Ishikawa (cell line): ENCODE results near the gene ST3GAL5.

Experiments used
- CEBPB ChIP-seq: IDR thresholded peaks from 2 replicates; pipeline ENCODE4 v1.6.1; 2012
- CREB1 ChIP-seq: IDR thresholded peaks from 2 replicates; pipeline ENCODE4 v1.6.1; 2012; ENCODE audit warnings: low read depth
- EGR1 ChIP-seq: IDR thresholded peaks from 2 replicates; pipeline ENCODE4 v1.6.1; 2012
- EP300 ChIP-seq: IDR thresholded peaks from 2 replicates; pipeline ENCODE4 v1.6.1; 2012; ENCODE audit warnings: borderline replicate concordance
- FOXM1 ChIP-seq: IDR thresholded peaks from 2 replicates; pipeline ENCODE4 v1.6.1; 2012; ENCODE audit warnings: low read depth, borderline replicate concordance
- MAX ChIP-seq: IDR thresholded peaks from 2 replicates; pipeline ENCODE4 v1.6.1; 2012
- NFIC ChIP-seq: IDR thresholded peaks from 2 replicates; pipeline ENCODE4 v1.6.1; 2012
- RAD21 ChIP-seq: IDR thresholded peaks from 2 replicates; pipeline ENCODE4 v1.6.1; 2012; ENCODE audit warnings: low read depth
- TAF1 ChIP-seq: IDR thresholded peaks from 2 replicates; pipeline ENCODE4 v1.6.1; 2012; ENCODE audit warnings: low read depth, mild to moderate bottlenecking
- TCF12 ChIP-seq: IDR thresholded peaks from 2 replicates; pipeline ENCODE4 v1.6.1; 2012; ENCODE audit warnings: low read depth
- TEAD4 ChIP-seq: IDR thresholded peaks from 2 replicates; pipeline ENCODE4 v1.6.1; 2012
- YY1 ChIP-seq: IDR thresholded peaks from 2 replicates; pipeline ENCODE4 v1.6.1; 2012; ENCODE audit warnings: low read depth
- ZBTB7A ChIP-seq: IDR thresholded peaks from 2 replicates; pipeline ENCODE4 v1.6.1; 2012; ENCODE audit warnings: low read depth
- TF ChIP-seq, protein P1 (sequence below): IDR thresholded peaks from 2 replicates; pipeline ENCODE4 v1.6.1; 2012; ENCODE audit warnings: low read depth, mild to moderate bottlenecking
- TF ChIP-seq, protein P2 (sequence below): IDR thresholded peaks from 2 replicates; pipeline ENCODE4 v1.6.1; 2012

Gene ST3GAL5

GRCh38 chr2:85790032-85790431 is 98.8 kb downstream of the ST3GAL5 start:
- TF ChIP-seq TEAD4 (no peak), RAD21 (no peak), MAX (no peak), YY1 (no peak), ZBTB7A (no peak), CEBPB (no peak), TCF12 (no peak), EP300 (no peak), TAF1 (no peak), NFIC (no peak), CREB1 (no peak), FOXM1 (no peak), EGR1 (no peak)
- TF ChIP-seq, protein P1, sequence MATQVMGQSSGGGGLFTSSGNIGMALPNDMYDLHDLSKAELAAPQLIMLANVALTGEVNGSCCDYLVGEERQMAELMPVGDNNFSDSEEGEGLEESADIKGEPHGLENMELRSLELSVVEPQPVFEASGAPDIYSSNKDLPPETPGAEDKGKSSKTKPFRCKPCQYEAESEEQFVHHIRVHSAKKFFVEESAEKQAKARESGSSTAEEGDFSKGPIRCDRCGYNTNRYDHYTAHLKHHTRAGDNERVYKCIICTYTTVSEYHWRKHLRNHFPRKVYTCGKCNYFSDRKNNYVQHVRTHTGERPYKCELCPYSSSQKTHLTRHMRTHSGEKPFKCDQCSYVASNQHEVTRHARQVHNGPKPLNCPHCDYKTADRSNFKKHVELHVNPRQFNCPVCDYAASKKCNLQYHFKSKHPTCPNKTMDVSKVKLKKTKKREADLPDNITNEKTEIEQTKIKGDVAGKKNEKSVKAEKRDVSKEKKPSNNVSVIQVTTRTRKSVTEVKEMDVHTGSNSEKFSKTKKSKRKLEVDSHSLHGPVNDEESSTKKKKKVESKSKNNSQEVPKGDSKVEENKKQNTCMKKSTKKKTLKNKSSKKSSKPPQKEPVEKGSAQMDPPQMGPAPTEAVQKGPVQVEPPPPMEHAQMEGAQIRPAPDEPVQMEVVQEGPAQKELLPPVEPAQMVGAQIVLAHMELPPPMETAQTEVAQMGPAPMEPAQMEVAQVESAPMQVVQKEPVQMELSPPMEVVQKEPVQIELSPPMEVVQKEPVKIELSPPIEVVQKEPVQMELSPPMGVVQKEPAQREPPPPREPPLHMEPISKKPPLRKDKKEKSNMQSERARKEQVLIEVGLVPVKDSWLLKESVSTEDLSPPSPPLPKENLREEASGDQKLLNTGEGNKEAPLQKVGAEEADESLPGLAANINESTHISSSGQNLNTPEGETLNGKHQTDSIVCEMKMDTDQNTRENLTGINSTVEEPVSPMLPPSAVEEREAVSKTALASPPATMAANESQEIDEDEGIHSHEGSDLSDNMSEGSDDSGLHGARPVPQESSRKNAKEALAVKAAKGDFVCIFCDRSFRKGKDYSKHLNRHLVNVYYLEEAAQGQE: no peak
- TF ChIP-seq, protein P2, sequence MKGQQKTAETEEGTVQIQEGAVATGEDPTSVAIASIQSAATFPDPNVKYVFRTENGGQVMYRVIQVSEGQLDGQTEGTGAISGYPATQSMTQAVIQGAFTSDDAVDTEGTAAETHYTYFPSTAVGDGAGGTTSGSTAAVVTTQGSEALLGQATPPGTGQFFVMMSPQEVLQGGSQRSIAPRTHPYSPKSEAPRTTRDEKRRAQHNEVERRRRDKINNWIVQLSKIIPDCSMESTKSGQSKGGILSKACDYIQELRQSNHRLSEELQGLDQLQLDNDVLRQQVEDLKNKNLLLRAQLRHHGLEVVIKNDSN: no peak

- no peak for TF ChIP-seq ZBTB7A
- no peak for TF ChIP-seq CREB1
- no peak for TF ChIP-seq NFIC
- no peak for TF ChIP-seq TCF12
- no peak for TF ChIP-seq YY1
- TF ChIP-seq, protein P2: no peak
- no peak for TF ChIP-seq RAD21
- no peak for TF ChIP-seq MAX
- TF ChIP-seq EP300: no peak
- TF ChIP-seq, protein P1: no peak
- no peak for TF ChIP-seq EGR1
- no peak for TF ChIP-seq TEAD4
These were observed 99.5 kb downstream of the ST3GAL5 start for GRCh38 chr2:85789271-85789670.

DNA sequence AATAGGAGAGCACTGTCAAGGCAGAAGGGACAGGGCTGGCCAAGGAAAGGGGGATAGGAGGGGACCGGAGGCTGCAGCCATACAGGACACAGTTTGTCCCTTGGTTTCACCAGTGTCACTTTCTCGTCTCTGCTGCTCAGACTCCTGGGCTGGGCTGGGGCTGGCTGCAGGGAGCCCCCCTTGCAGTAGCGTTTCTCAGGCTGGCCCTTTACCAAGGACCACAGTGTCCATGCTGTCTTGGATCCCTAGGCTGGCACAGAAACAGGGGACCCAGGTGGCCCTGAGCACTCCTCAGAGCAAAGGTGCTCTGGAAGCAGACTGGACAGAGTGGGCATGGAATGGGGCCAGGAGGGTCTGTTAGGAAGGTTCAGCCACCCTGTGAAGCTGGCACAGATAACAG is 100.2 kb downstream of the ST3GAL5 start:
- no peak for TF ChIP-seq CEBPB
- TF ChIP-seq, protein P1: no peak
- no peak for TF ChIP-seq RAD21
- no peak for TF ChIP-seq TEAD4
- no peak for TF ChIP-seq CREB1
- no peak for TF ChIP-seq EP300
- TF ChIP-seq NFIC: no peak
- TF ChIP-seq YY1: no peak
- TF ChIP-seq TCF12: no peak
- no peak for TF ChIP-seq FOXM1
- no peak for TF ChIP-seq EGR1
- no peak for TF ChIP-seq MAX
- no peak for TF ChIP-seq TAF1
- no peak for TF ChIP-seq ZBTB7A
- TF ChIP-seq, protein P2: no peak

GRCh38 chr2:85787981-85788340 is 100.8 kb downstream of the ST3GAL5 start:
- TF ChIP-seq CEBPB (no peak), TAF1 (no peak), TCF12 (no peak), YY1 (no peak), FOXM1 (no peak), EGR1 (no peak)
- TF ChIP-seq, protein P2: no peak
- TF ChIP-seq, protein P1: no peak
